K562 (cell line): ENCODE measurements around the gene GJA4. TPM values are rescaled to one million over a fixed set of nuclear protein-coding genes. Genes with fewer than 3 reads are reported as not detected.

ENCODE experiments used
- CUX1 ChIP-seq: fragments of 200-800 bp; sonication (Bioruptor generic); IDR thresholded peaks from 2 replicates; pipeline ENCODE4 v1.6.1; 2016; ENCODE audit warnings: missing genetic modification characterization, missing compliant biosample characterization
- KDM2B ChIP-seq: fragments of 250-450 bp; sonication (Bioruptor Pico); IDR thresholded peaks from 2 replicates; pipeline ENCODE4 v1.8.0; 2021; ENCODE audit warnings: mild to moderate bottlenecking, moderate library complexity
- POLR2B ChIP-seq: fragments of 450-650 bp; IDR thresholded peaks from 2 replicates; pipeline ENCODE4 v1.6.1; 2018; ENCODE audit warnings: low read depth; ENCODE audit not compliant: partially characterized antibody
- ZEB2 ChIP-seq: fragments of 450-650 bp; IDR thresholded peaks from 2 replicates; pipeline ENCODE4 v1.6.1; 2016
- ZNF384 ChIP-seq: IDR thresholded peaks from 2 replicates; pipeline ENCODE4 v1.6.1; 2012; ENCODE audit warnings: low read depth, low read length, improper control_type of control experiment
- polyA plus RNA-seq, 8 experiments: library from polyadenylated mRNA; depleted of rRNA in 4 of 8; stranded (reverse) in 5 of 8; unstranded in 3 of 8; fragments of >200 nt; fragmentation: Nextera tagmentation in 2 of 8; fragmentation: Illumina TruSeq in 1 of 8; extraction: Ambion mirVana in 2 of 8; extraction: Trizol in 1 of 8; gene quantifications; 2 replicates each; pipeline versions ENCODE4 v1.2.1 to v1.2.3, GENCODE V29; 2011 to 2014; ENCODE audit warnings: inconsistent platforms in 1 of 8, missing spikeins in 1 of 8
- total RNA-seq, 7 experiments: library from RNA; depleted of rRNA in 6 of 7; stranded (reverse); fragments of >200 nt in 6 of 7; fragmentation: Illumina TruSeq in 2 of 7; extraction: Trizol in 2 of 7; gene quantifications; 2 replicates each; pipeline versions ENCODE4 v1.2.1 to v1.2.3, GENCODE V29; 2011 to 2021; ENCODE audit warnings: low replicate concordance in 1 of 7

GJA4 gene
- total and polyA plus RNA-seq, 9 of the 15 experiments (the other 6 are each of a cell fraction or from before 2014, with no cell fraction given): 0.16 to 0.24 TPM; not detected in 7

- TF ChIP-seq CUX1 (CRISPR knock-in tag): peak; percentile 95
- TF ChIP-seq ZNF384: no peak; the same call in 1 of the 2 replicates
- no peak for TF ChIP-seq POLR2B
- TF ChIP-seq ZEB2: peak; percentile 97
- TF ChIP-seq KDM2B (CRISPR knock-in tag): no peak
Measured at GRCh38 chr1:34843392-34844251, 50.8 kb downstream of the GJA4 start (continued).
